GM18870 (cell line): ENCODE data around the gene CMTM8.
"Not testable (repeated sequence)": the region's sequence is repeated elsewhere in the genome, so short reads cannot be mapped to it uniquely, and the experiment has no call there.

Experiments
- ATAC-seq: cut with Tn5 transposase; IDR thresholded peaks from one replicate; pipeline ENCODE4 v1.9.1; 2021; ENCODE audit warnings: moderate library complexity; ENCODE audit not compliant: unreplicated experiment

Gene CMTM8

GRCh38 chr3:32238453-32239306, at the start of gene CMTM8:
CMTM8 (plus strand) TSS chr3:32238680; CDS start chr3:32238973, 293 bp downstream.
- no peak for ATAC-seq

GRCh38 chr3:32189693-32190092, 48.8 kb upstream of the CMTM8 start:
- ATAC-seq = no peak

GRCh38 chr3:32190556-32190955, 47.9 kb upstream of the CMTM8 start:
- ATAC-seq = not testable (repeated sequence)

- no peak for ATAC-seq
These were observed 45.4 kb upstream of the CMTM8 start for GRCh38 chr3:32193101-32193500.

- ATAC-seq = no peak
These were observed 43.8 kb upstream of the CMTM8 start for GRCh38 chr3:32194653-32195052.

- no peak for ATAC-seq
These were observed 42.4 kb upstream of the CMTM8 start for GRCh38 chr3:32195995-32196540.

GRCh38 chr3:32197991-32198390, 40.5 kb upstream of the CMTM8 start:
- no peak for ATAC-seq

GRCh38 chr3:32198714-32199113, 39.8 kb upstream of the CMTM8 start:
- no peak for ATAC-seq

- no peak for ATAC-seq
These were observed 38.0 kb upstream of the CMTM8 start for GRCh38 chr3:32200490-32200889.

- no peak for ATAC-seq
These were observed 37.3 kb upstream of the CMTM8 start for GRCh38 chr3:32200992-32201758.

GRCh38 chr3:32202496-32202895, 36.0 kb upstream of the CMTM8 start:
- ATAC-seq = no peak

GRCh38 chr3:32203854-32204253, 34.6 kb upstream of the CMTM8 start:
- no peak for ATAC-seq

GRCh38 chr3:32208447-32208846, 30.0 kb upstream of the CMTM8 start:
- ATAC-seq = no peak

- no peak for ATAC-seq
These were observed 23.3 kb upstream of the CMTM8 start for GRCh38 chr3:32215185-32215584.

- no peak for ATAC-seq
These were observed 22.2 kb upstream of the CMTM8 start for GRCh38 chr3:32216172-32216783.

GRCh38 chr3:32217339-32217738, 21.1 kb upstream of the CMTM8 start:
- ATAC-seq = no peak

GRCh38 chr3:32219537-32219936, 18.9 kb upstream of the CMTM8 start:
- no peak for ATAC-seq

- ATAC-seq = no peak
These were observed 18.5 kb upstream of the CMTM8 start for GRCh38 chr3:32220006-32220405.

- no peak for ATAC-seq
These were observed 15.5 kb upstream of the CMTM8 start for GRCh38 chr3:32222950-32223349.

- no peak for ATAC-seq
These were observed 14.4 kb upstream of the CMTM8 start for GRCh38 chr3:32224016-32224516.

GRCh38 chr3:32226875-32227500, 11.5 kb upstream of the CMTM8 start:
- ATAC-seq = no peak
